ENCODE measurements around the gene FBXL15. TPM values are rescaled to one million over a fixed set of nuclear protein-coding genes. Genes with fewer than 3 reads are reported as not detected.

Gene FBXL15
- total and polyA plus RNA-seq, 9 of the 15 experiments (the other 6 are each of a cell fraction or from before 2014, with no cell fraction given): 0.08 to 25.9 (median 3.5) TPM

GRCh38 chr10:102422545-102423129 is 2.0 kb downstream of the FBXL15 start (continued):
- TF ChIP-seq, protein P1, sequence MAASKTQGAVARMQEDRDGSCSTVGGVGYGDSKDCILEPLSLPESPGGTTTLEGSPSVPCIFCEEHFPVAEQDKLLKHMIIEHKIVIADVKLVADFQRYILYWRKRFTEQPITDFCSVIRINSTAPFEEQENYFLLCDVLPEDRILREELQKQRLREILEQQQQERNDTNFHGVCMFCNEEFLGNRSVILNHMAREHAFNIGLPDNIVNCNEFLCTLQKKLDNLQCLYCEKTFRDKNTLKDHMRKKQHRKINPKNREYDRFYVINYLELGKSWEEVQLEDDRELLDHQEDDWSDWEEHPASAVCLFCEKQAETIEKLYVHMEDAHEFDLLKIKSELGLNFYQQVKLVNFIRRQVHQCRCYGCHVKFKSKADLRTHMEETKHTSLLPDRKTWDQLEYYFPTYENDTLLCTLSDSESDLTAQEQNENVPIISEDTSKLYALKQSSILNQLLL (CRISPR knock-in tag; IDR thresholded peaks at IDR 0.05; ENCODE audit: borderline replicate concordance): no peak
- TF ChIP-seq, protein P2, sequence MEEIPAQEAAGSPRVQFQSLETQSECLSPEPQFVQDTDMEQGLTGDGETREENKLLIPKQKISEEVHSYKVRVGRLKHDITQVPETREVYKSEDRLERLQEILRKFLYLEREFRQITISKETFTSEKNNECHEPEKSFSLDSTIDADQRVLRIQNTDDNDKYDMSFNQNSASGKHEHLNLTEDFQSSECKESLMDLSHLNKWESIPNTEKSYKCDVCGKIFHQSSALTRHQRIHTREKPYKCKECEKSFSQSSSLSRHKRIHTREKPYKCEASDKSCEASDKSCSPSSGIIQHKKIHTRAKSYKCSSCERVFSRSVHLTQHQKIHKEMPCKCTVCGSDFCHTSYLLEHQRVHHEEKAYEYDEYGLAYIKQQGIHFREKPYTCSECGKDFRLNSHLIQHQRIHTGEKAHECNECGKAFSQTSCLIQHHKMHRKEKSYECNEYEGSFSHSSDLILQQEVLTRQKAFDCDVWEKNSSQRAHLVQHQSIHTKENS (CRISPR knock-in tag; IDR thresholded peaks at IDR 0.05): no peak
- TF ChIP-seq PML (IDR thresholded peaks at IDR 0.05; ENCODE audit: low read length) (no peak), FOXK1 (CRISPR knock-in tag; IDR thresholded peaks at IDR 0.05; ENCODE audit: borderline replicate concordance) (0 out of 2 replicates have a peak, but pooled peaks have one; percentile 76), ARID2 (IDR thresholded peaks at IDR 0.05) (peak; percentile 18; the same call in 1 of the 2 replicates), ZNF143 (CRISPR knock-in tag; IDR thresholded peaks at IDR 0.05) (peak; percentile 5; the same call in 1 of the 2 replicates), MYC (IDR thresholded peaks at IDR 0.05; ENCODE audit: low read depth, low read length) (peak; percentile 93), MYC (CRISPR knock-in tag; IDR thresholded peaks at IDR 0.05; ENCODE audit: borderline replicate concordance, low read depth) (peak; percentile 75; the same call in 1 of the 2 replicates), ZNF79 (CRISPR knock-in tag; IDR thresholded peaks at IDR 0.05; ENCODE audit: low read depth) (no peak), SIN3A (IDR thresholded peaks at IDR 0.05; ENCODE audit: borderline replicate concordance in 2 of 2, control insufficient read depth in 1 of 2, low read depth in 2 of 2, low read length in 2 of 2) (peak in 1 of 2 experiments; percentile 66; a peak in 1 of 4 replicates), CBX5 (IDR thresholded peaks at IDR 0.05; ENCODE audit: borderline replicate concordance, low read depth) (no peak; the same call in 1 of the 2 replicates), ZFX (CRISPR knock-in tag; IDR thresholded peaks at IDR 0.05) (peak; percentile 51; the same call in 1 of the 2 replicates), SMARCA4 (IDR thresholded peaks at IDR 0.05) (peak; percentile 77), RAD51 (IDR thresholded peaks at IDR 0.05; ENCODE audit: borderline replicate concordance, low read depth) (no peak), DACH1 (IDR thresholded peaks at IDR 0.05; ENCODE audit: partially characterized antibody) (no peak), TSC22D4 (tag; IDR thresholded peaks at IDR 0.05) (no peak), MYNN (IDR thresholded peaks at IDR 0.05) (peak; percentile 78; the same call in 1 of the 2 replicates), MYNN (CRISPR knock-in tag; IDR thresholded peaks at IDR 0.05) (no peak), ID3 (CRISPR knock-in tag; IDR thresholded peaks at IDR 0.05) (no peak), ID3 (tag; IDR thresholded peaks at IDR 0.05) (peak; percentile 25; the same call in 1 of the 2 replicates), RNF2 (IDR thresholded peaks at IDR 0.05) (peak; percentile 72; the same call in 1 of the 2 replicates)
- TF ChIP-seq, protein P3, sequence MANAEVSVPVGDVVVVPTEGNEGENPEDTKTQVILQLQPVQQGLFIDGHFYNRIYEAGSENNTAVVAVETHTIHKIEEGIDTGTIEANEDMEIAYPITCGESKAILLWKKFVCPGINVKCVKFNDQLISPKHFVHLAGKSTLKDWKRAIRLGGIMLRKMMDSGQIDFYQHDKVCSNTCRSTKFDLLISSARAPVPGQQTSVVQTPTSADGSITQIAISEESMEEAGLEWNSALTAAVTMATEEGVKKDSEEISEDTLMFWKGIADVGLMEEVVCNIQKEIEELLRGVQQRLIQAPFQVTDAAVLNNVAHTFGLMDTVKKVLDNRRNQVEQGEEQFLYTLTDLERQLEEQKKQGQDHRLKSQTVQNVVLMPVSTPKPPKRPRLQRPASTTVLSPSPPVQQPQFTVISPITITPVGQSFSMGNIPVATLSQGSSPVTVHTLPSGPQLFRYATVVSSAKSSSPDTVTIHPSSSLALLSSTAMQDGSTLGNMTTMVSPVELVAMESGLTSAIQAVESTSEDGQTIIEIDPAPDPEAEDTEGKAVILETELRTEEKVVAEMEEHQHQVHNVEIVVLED (CRISPR knock-in tag; IDR thresholded peaks at IDR 0.05): peak; percentile 58; the same call in 1 of the 2 replicates
